Right hindlimb (tissue), 1 donor: Measurements from ENCODE around the gene SPDYE4.

Experiments used
- DNase-seq: peaks from one replicate; pipeline ENCODE4 v3.0.0-alpha.2; 2018

Gene SPDYE4

GRCh38 chr17:8782176-8782575, 23.8 kb upstream of the SPDYE4 start:
- DNase-seq, result no peak

GRCh38 chr17:8781776-8782175, 23.4 kb upstream of the SPDYE4 start:
- no peak for DNase-seq

GRCh38 chr17:8776881-8777280, 18.5 kb upstream of the SPDYE4 start:
- no peak for DNase-seq

- DNase-seq, result no peak
Measured at GRCh38 chr17:8776248-8776647, 17.9 kb upstream of the SPDYE4 start.

- DNase-seq, result no peak
Measured at GRCh38 chr17:8766731-8767130, 8.4 kb upstream of the SPDYE4 start.

- DNase-seq, result no peak
Measured at GRCh38 chr17:8762012-8762411, 3.7 kb upstream of the SPDYE4 start.

- DNase-seq, result no peak
Measured at GRCh38 chr17:8757189-8757588, 1.2 kb downstream of the SPDYE4 start.

- DNase-seq, result no peak
Measured at GRCh38 chr17:8755590-8756255, 2.6 kb downstream of the SPDYE4 start.

GRCh38 chr17:8754890-8755289, 3.5 kb downstream of the SPDYE4 start:
- DNase-seq, result no peak

- DNase-seq, result no peak
Measured at GRCh38 chr17:8753976-8754440, 4.3 kb downstream of the SPDYE4 start.

- no peak for DNase-seq
Measured at GRCh38 chr17:8753136-8753975, 5.0 kb downstream of the SPDYE4 start.

GRCh38 chr17:8749616-8750015, 8.7 kb downstream of the SPDYE4 start:
- DNase-seq, result no peak

- DNase-seq, result no peak
Measured at GRCh38 chr17:8747742-8748141, 10.6 kb downstream of the SPDYE4 start.

- DNase-seq, result no peak
Measured at GRCh38 chr17:8746501-8747236, 11.7 kb downstream of the SPDYE4 start.

GRCh38 chr17:8745586-8746500, 12.5 kb downstream of the SPDYE4 start:
- DNase-seq, result peak; percentile 88

- DNase-seq, result no peak
Measured at GRCh38 chr17:8744086-8744785, 14.1 kb downstream of the SPDYE4 start.

GRCh38 chr17:8742819-8743218, 15.5 kb downstream of the SPDYE4 start:
- DNase-seq, result no peak

GRCh38 chr17:8742274-8742673, 16.1 kb downstream of the SPDYE4 start:
- no peak for DNase-seq

GRCh38 chr17:8741771-8742170, 16.6 kb downstream of the SPDYE4 start:
- no peak for DNase-seq

GRCh38 chr17:8741366-8741765, 17.0 kb downstream of the SPDYE4 start:
- no peak for DNase-seq

- no peak for DNase-seq
Measured at GRCh38 chr17:8740486-8740885, 17.9 kb downstream of the SPDYE4 start.

GRCh38 chr17:8739097-8739496, 19.2 kb downstream of the SPDYE4 start:
- no peak for DNase-seq
